Right lung (tissue), 5 donors: Measurements from ENCODE around the gene EVC. TPM values are rescaled to one million over a fixed set of nuclear protein-coding genes. Genes with fewer than 3 reads are reported as not detected.
"Not testable (repeated sequence)": the region's sequence is repeated elsewhere in the genome, so short reads cannot be mapped to it uniquely, and the experiment has no call there.

ENCODE experiments used
- DNase-seq, 2 donors: peaks; one replicate each; pipeline ENCODE4 v3.0.0-alpha.2; 2013
- polyA plus RNA-seq, 5 donors: library from polyadenylated mRNA; unstranded; fragments of 120-200 nt; gene quantifications; one replicate each; pipeline versions ENCODE4 v1.2.1 to v1.2.3, GENCODE V29; 2013; ENCODE audit warnings: inconsistent platforms in 1 of 5, low replicate concordance in 1 of 5; ENCODE audit not compliant: insufficient read length in 5 of 5, insufficient read depth in 1 of 5

The EVC gene
- polyA plus RNA-seq, 5 donors: 21.6 to 32.5 (median 29.7) TPM

DNA sequence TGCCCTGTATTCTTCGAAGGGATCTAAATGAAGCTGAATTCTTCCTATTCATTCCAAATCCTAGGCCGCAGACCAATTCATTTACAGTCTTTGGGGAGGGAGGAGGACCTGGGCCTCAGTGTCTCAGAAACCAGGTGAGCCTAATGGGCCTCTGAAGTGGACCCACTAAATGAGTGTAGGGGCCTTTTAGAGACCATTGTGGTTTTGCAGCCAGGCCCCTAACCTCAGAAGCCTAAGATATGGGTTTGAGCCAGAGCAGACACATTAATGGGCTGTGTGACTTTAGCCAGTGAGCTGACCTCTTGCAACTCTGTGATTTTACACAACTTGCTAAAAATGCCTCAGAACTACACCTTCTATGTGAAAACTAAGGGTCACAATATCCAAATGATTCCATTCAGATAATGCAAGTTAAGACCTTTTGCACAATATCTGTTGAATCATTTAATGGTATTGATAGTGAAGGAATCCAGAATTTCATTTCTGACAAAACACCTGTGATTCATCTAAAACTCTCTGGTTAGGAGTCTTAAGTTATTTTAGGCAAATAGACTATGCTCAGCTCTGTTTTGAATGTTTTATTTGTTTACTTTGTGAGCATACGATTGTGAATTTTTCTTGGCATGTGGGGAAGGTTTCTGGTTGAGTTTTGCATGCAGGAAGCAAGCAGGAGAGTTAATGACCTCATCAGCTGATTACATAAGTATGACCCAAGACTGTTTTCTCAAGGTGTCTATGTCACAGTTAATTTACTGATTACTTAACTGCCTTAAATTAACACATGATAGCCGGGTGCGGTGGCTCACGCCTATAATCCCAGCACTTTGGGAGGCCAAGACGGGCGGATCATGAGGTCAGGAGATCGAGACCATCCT is 75.0 kb downstream of the EVC start:
- no peak for DNase-seq

DNA sequence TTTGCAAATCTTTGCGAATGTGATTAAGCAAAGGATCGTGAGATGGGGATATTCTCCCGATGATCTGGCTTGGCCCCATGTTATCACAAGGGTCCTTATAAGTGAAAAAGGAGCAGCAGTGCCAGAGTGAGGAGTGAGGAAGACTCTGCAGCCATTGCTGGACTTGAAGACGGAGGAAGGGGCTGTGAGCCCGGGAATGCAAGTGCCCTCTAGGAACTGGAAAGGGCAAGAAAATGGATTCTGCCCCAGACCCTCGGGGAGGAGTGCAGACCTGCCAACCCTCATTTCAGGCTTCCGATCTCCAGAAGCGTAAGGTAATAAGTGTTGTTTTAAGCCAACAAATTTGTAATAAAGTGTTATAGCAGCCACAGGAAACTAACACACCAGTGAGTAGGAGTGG is 76.3 kb downstream of the EVC start:
- no peak for DNase-seq

DNA sequence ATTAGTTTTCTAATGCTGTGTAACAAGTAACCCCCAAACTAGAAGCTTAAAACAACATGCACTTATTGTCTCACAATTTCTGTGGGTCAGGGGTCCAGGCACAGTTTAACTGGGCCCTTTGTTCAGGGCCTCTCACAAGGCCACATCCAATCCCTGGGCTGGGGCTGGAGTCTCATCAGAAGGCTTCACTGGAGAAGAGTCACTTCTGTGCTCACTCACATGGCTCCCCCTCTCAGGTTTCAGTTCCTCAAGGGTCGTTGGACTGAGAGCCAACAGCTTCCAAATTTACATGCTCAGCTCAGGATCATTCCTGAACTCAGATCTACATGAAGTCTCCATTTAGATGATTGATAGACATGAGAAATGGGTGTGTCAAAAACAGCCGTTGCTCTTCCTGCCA is 77.1 kb downstream of the EVC start:
- DNase-seq: no peak

DNA sequence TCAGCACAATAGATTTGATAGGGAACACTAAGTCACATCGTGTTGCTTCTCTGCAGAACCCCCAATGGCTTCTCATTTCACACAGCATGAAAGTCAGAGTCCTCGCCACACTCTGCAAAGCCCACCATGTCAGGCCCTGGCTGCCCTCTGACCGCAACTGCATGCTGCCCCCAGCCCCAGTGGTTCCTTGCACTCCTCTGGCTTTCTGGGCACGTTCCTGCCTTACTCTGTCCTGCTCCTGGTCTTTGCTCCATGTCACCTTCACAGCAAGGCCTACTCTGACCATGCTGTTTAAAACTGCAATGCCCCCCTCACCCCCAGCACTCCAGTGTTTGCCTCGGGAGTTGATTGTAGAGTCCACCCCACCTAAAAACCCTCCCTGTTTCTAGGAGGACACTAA is 78.1 kb downstream of the EVC start:
- no peak for DNase-seq

DNA sequence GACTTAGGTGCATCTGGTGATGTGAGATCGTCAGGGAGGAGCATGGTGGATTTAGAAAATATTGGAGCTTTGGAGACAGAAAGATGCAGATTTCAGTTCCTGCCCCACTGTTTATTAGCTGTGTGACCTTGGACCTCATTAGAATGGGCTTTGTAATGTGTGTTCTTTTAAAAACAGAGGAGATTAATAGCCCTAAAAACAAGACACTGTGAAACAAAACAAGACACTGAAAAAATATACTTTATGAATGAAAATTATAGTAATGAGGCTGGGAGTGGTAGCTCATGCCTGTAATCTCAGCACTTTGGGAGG is 79.5 kb downstream of the EVC start:
- no peak for DNase-seq

DNA sequence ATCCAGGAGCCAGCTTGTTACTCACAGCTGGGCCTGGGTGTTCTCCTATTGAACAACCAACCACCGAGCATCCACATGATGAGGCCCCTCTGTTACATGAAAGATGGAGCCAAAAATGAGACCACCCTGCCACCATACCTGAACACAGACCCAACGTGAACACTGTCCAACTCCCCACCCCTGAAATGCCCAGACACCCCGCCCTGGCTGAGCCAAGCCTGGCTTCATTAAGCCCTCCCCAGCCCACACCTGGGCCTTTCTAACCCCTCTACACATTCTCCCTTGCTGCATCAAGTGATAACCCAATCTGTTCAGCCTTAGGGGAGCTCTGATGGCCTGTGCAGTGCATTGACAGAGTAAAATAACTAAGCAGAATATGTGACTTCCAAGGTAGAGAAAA is 80.7 kb downstream of the EVC start:
- DNase-seq: no peak

DNA sequence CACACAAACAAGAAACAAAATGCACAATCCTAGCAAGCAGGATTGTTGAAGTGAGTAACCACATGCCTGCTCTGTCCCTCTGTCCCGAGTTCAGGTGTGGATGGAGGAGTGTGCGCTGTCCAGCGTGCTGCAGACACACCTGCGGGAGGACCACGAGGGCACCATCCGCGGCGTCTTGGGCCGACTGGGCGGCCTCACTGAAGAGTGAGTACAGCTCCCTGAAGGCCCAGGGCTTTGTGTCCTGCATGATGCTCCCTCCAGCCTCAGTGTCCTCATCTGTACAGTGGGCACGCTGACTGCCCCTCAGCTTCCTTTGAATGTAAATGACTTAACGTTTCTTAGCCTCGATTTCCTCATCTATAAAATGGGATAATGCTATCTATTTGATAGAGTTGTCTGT is 82.5 kb downstream of the EVC start:
- DNase-seq: no peak

DNA sequence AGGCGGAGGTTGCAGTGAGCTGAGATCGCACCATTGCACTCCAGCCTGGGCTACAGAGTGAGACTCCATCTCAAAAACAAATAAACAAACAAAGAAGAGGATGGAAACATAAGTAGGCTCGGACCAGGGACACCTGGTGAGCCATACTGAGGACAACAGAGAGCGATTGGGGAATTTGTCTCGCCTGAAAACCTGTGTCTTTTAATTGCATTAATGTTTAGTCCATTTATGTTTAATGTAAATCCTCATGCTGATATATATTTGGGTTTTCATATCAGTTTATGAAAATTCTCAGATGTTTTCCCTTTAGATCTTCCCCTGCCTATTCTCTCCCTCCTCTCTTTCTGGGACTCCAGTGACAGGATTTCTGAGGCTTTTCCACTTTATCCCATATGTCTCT is 84.6 kb downstream of the EVC start:
- no peak for DNase-seq

DNA sequence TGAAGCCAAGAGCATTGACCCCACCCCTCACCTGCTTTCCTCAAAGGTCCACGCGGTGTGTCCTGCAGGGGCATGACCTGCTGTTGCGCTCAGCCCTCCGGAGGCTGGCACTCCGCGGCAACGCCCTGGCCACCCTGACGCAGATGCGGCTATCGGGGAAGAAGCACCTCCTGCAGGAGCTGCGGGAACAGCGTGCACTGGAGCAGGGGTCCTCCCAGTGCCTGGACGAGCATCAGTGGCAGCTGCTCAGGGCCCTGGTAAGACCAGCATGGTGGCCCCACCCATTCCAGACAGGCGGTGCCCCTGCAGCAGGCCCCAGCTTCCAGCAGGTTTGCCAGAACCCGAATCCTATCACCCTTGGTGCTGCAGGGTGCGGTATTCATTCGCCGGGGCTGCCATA is 86.0 kb downstream of the EVC start:
- DNase-seq: no peak

DNA sequence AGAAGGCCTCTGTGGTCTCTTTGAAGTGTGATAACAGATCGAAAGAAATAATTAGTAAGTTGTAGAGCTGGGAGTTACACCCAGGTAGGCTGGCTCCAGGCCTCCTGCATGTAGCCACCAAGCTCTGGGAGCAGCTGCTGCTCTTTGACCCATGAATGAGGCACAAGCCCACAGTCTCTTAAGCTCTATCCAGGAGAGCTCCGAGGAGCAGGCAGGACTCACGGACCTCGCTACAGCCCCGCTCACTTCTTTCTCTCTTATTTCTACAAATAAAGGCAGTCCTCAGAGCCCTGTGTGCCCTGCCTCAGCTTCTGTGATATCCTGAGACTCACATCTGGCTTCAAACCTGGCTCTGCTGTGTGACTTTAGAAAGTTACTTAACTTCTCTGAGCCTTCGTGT is 86.9 kb downstream of the EVC start:
- DNase-seq: no peak

DNA sequence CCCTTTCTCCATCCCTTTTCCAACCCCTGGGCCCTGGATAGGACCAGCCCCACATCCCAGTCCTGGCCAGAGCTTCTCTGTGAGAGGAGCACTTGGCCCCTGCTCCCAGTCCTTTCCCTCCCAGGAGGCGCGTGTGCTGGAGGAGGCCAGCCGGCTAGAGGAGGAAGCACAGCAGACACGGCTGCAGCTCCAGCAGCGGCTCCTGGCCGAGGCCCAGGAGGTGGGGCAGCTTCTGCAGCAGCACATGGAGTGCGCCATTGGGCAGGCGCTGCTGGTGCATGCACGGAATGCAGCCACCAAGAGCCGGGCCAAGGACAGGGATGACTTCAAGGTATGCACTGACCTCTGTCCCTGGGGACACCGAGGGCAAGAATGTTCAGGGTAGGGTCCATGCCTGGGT is 87.5 kb downstream of the EVC start:
- DNase-seq: no peak

DNA sequence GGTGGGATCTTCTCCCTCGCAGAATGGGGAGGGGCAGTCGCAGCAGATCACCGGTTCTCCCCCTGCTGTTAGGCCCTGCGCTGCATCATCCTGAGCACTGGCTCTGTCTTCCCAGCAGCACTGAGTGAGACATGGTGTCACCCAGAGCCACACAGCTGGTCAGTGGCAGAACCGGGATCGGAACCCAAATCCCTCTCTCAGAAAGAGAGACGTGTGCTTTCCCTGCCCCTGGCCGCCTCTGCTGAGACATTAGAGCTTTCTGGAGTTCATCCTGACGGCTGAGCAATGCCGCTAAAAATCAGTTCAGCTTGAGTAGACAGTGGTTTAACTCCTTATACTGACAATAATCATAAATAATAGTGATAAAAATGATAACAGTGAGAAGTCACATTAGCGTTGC is 87.9 kb downstream of the EVC start:
- DNase-seq: no peak

DNA sequence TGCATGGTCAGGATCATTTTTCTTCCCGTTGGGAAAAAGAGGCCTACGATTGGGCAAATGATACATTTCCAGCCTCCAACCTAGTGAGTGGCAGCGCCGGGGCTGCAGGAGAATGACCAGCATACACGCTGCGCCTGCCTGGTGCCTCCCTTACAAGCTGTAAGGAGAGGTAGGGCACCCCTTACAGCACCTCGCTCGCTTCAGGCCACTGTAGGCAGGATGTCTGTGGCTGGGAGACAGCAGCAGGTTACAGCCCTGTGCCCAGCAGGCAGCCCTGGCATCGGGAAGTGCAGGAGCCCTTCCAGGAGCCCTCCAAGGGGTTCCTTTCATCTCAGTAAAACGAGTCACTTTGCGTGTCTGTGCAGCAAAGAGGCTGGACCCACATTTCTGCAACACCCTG is 88.4 kb downstream of the EVC start:
- no peak for DNase-seq

DNA sequence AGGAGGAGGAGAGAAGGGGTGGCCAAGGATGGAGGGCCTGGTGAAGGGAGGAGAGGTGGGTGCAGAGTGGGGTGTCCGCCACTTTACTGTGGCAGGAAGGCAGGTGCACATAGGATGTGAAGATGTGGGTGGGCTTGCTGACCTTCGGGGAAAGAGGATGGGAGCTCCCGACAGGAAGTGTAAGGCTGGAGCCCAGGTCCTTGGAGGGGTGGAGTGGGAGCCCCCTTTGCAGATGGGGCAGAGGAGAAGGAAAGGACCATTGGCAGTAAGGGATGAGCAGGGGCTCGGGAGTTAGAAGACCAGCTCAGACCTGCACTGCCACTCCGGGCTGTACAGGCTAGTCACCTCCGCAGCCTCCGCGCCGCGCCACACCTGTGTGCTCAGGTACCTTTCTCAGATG is 89.5 kb downstream of the EVC start:
- DNase-seq: no peak

DNA sequence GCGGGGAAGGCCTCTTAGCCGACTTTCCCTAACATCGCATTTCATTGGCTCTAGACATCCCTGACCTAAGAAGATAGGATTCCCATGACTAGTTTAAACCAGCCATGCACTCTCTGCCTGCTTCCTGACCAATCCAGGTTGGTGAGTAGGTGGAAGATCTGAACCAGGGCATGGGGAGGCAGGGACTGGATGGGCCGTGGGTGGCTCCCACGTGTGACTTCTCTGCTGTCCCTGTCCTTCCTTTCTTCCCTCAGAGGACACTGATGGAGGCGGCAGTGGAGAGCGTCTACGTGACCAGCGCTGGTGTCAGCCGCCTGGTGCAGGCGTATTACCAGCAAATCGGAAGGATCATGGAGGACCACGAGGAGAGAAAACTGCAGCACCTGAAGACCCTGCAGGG is 90.7 kb downstream of the EVC start:
- no peak for DNase-seq

DNA sequence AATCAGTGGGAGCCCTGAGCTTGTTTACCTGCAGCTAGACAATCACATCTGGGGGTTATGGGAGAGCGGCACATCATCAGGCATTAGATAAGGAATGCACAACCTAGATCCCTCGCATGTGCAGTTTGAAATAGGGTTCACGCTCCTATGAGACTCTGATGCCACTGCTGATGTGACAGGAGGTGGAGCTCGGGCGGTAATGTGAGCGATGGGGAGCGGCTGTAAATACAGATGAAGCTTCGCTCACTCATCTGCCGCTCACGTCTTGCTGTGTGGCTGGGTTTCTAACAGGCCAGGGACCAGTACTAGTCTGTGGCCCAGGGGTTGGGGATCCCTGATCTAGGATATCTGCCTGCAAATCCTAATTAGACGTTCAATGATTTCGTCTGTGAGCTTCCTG is 91.6 kb downstream of the EVC start:
- no peak for DNase-seq

DNA sequence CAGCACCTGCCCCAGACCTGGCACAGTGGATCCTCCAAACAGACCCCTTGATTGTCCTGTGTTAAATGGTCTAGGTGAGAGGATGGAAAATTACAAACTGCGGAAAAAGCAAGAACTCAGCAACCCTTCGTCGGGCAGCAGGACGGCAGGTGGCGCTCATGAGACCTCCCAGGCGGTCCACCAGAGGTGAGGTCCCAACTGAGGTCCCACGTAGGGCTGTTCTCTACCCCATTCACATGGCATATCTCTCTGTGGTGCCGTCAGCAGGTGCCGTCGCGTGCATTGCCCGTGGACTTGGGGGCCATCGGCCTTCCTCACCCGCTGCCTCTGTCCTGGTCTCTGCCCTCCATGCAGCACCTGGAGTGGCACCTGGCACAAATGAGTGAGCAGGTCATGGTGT is 93.7 kb downstream of the EVC start:
- DNase-seq: no peak

DNA sequence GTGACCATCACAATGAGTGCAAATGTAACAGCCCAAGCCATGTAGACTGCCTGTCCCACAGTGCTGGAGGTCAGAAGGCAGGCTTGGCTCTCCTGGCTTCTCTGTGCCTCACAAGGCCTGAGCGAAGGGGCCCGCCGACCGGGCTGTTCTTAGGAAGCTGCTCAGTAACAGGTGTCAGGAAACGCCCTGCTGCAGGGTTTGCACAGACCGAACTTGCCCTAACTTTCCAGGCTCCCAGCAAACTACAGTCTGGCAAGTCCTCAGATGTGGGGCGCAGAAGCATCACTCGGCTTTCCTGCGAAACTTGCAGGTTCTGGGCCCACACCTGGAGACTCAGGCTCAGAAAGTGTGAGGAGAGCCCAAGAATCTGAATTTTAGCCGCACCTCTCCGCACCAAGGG is 94.3 kb downstream of the EVC start:
- no peak for DNase-seq

DNA sequence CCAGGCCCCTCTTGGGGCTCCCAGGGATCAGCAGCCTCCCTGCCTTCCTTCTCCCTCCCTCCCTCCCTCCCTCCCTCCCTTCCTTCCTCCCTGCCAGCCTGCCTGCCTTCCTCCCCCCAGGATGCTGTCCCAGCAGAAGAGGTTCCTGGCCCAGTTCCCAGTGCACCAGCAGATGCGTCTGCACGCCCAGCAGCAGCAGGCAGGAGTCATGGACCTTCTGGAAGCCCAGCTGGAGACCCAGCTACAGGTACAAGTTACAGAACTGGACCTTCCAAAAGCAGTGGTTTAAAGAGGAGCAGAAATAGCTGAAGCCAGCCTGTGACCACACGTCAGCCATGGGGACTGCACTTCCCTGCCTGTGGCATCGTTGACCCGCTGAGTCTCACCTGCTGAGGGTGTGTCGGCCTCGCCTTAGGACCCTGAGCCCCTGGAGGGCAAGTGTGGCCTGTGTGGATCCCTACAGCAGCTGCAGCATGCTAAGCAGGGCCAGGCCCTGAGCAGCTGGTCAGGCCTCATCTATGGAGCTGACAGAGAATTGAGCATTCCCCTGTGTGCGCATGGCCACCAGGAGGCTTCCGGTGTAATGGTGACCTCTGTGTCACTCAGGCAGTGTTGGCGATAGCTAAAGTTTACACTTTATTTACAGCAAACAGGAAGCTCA is 97.2 kb downstream of the EVC start:
- no peak for DNase-seq

DNA sequence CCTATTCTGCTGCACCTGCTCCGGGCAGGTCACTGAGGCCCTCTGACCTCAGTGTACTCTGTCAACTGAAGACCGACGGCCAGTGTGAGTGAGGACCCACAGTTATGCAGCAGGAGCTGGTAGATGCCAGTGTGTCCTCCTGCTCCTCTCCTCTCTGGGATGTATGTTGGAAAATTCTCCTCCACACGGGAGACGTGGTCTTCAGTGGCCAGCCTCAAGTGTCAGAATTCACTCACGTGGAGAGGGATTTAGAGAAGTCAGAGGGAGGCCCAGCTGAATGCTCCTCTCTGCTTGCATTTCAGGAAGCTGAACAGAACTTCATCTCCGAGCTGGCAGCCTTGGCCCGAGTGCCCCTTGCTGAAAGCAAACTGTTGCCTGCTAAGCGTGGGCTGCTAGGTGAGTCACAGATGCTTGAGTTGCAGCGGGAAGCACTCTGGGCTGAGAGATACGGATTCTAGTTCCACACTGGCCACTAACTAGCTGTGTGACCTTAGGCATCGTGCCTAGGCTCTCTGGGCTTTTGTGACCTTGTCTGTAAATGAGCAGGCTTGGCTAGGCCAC is 98.3 kb downstream of the EVC start:
- no peak for DNase-seq

DNA sequence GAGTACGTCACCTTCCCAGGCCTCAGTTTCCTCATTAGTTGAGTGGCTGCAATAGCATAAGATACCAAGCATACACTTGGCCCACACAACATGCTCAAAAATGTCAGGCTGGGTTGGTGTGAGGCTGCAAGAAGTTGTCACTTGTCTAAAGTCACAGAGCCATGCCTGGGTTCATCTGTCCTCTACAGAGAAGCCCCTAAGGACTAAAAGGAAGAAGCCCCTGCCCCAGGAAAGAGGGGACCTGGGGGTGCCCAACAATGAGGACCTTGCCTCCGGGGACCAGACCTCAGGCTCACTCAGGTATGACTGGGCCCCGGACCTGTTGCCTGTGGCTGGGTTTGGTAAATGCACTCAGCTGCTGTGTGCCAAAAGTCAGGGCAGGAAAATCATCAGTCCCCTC is 99.2 kb downstream of the EVC start:
- no peak for DNase-seq

DNA sequence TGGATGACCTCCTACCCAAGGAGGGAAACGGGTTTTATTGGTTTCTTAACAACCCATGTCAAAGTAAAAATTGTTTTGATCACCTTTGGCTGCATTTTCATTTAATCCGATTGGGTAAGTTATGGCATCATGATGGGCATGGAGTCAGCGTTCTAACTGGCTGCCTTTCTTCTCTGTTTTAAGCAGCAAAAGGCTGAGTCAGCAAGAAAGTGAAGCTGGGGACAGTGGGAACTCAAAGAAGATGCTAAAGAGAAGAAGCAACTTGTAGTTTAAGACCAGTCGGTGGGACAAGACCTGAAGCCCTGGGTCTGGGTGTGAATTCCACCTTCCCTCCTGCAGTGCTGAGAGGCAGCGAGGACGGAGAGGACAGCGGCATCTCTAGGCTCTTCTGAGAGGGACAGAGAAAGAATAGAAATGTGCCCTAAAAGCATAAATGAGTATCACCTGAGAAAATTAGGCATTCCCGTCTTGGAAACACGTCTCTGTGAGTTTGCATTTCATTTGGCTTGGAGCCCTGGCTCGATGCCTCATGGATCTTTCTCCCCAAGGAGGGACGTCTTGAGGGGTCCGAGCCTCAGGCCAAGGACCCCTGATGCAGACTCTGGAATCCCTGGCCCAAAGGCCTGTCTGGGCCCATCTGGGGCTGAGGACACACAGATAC is 99.9 kb downstream of the EVC start:
- DNase-seq: no peak

DNA sequence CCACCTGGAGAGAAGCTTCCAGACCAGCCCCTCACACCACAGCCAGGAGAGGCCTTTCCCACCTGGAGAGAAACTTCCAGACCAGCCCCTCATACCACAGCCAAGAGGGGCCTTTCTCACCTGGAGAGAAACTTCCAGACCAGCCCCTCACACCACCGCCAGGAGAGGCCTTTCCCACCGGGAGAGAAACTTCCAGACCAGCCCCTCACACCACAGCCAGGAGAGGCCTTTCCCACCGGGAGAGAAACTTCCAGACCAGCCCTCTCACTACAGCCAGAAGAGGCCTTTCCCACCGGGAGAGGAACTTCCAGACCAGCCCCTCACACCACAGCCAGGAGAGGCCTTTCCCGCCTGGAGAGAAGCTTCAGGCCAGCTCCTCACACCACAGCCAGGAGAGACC is 101.1 kb downstream of the EVC start:
- DNase-seq: not testable (repeated sequence)
